Measurements from ENCODE around the gene OR5K1. TPM values are rescaled to one million over a fixed set of nuclear protein-coding genes. Genes with fewer than 3 reads are reported as not detected.

Gene OR5K1
- total and polyA plus RNA-seq, 2 of the 4 experiments (the other 2 are of a cell fraction): not detected

DNA sequence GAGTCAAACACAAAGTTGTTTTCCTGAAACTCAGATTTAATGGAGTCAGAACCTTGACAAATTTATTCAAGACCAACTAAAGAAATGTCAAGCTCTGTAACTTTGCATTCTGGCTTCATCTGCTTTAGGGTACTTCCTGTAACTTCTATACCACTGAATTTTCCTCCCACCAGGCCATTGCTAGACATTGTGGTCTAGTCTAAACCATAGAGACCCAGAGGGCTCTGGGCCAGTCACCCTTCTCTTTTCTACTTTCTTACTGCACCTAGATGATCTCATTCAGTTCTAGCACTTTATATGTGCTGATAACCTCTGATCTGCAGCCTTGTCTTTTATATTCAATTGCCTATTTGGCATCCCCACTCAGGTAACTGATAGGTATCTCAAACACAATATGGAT lies 2.8 kb upstream of the OR5K1 start:
- H3K36me3 ChIP-seq (ENCODE audit: control insufficient read depth, insufficient read depth, low read length): no peaks in the 10 kb centered on the region
- ChIA-PET CTCF (interaction anchor here (0.6 kb wide), 1 partner anchor 19 kb away, joined by 3 read pairs; no protein-coding TSS in a partner anchor), POLR2A (ENCODE audit: unreplicated experiment) (no interaction called here)
- BruUV-seq (replicated peaks): no TSS peak
- no peak overlapping the region for H3K27ac ChIP-seq (ENCODE audit: insufficient read depth, low read length)
- H2BK15ac ChIP-seq (ENCODE audit: low read depth, low read length): no peak overlapping the region
- no peak overlapping the region for H4K8ac ChIP-seq (ENCODE audit: low read depth in 2 of 2, low read length in 2 of 2)
- dilution Hi-C loops (cut with HindIII; ENCODE audit: low sequenced_read_pairs, unreplicated experiment): no loop called here
- no peak overlapping the region for H3K18ac ChIP-seq (ENCODE audit: low read depth, low read length)
- H4K20me1 ChIP-seq (ENCODE audit: insufficient read depth, low read length): no peaks in the 10 kb centered on the region
- no peak overlapping the region for H4K91ac ChIP-seq (ENCODE audit: insufficient read depth, low read depth, low read length)
- H3K79me1 ChIP-seq (ENCODE audit: low read depth in 1 of 2, low read length in 2 of 2): no peaks in the 10 kb centered on the region
- H2AFZ ChIP-seq (replicated peaks; ENCODE audit: low read length, poor library complexity): no peak overlapping the region
- H3K4me1 ChIP-seq (ENCODE audit: control insufficient read depth, insufficient read depth, low read length): no peaks in the 10 kb centered on the region
- H2BK5ac ChIP-seq (ENCODE audit: low read depth, low read length, poor library complexity, severe bottlenecking): no peak overlapping the region
- H3K14ac ChIP-seq (replicated peaks; ENCODE audit: low read depth, low read length): no peak overlapping the region
- H3K4ac ChIP-seq (ENCODE audit: low read depth, low read length): no peak overlapping the region
- TF ChIP-seq, protein P1, sequence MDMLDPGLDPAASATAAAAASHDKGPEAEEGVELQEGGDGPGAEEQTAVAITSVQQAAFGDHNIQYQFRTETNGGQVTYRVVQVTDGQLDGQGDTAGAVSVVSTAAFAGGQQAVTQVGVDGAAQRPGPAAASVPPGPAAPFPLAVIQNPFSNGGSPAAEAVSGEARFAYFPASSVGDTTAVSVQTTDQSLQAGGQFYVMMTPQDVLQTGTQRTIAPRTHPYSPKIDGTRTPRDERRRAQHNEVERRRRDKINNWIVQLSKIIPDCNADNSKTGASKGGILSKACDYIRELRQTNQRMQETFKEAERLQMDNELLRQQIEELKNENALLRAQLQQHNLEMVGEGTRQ (IDR thresholded peaks at IDR 0.05; ENCODE audit: low read depth, low read length): no peak
- TF ChIP-seq RCOR1 (IDR thresholded peaks at IDR 0.05; ENCODE audit: insufficient replicate concordance, low read length) (no peak), CEBPB (IDR thresholded peaks at IDR 0.05; ENCODE audit: low read depth, low read length) (no peak), FOS (IDR thresholded peaks at IDR 0.05; ENCODE audit: low read depth, low read length) (no peak), MAZ (IDR thresholded peaks at IDR 0.05; ENCODE audit: borderline replicate concordance, low read depth, low read length) (no peak), MXI1 (IDR thresholded peaks at IDR 0.05; ENCODE audit: borderline replicate concordance, low read depth, low read length) (no peak), MAFK (IDR thresholded peaks at IDR 0.05; ENCODE audit: low read depth, low read length) (no peak), CHD1 (IDR thresholded peaks at IDR 0.05; ENCODE audit: low read depth, low read length) (no peak), SMC3 (IDR thresholded peaks at IDR 0.05; ENCODE audit: low read depth, low read length) (no peak), BHLHE40 (IDR thresholded peaks at IDR 0.05; ENCODE audit: low read depth, low read length) (no peak), RFX5 (IDR thresholded peaks at IDR 0.05; ENCODE audit: low read depth, low read length) (no peak), POLR2A (IDR thresholded peaks at IDR 0.05; ENCODE audit: low read depth, low read length) (no peak), RAD21 (IDR thresholded peaks at IDR 0.05; ENCODE audit: low read length) (no peak), NFE2L2 (IDR thresholded peaks at IDR 0.05; ENCODE audit: low read depth, low read length) (no peak)
- TF ChIP-seq, protein P2, sequence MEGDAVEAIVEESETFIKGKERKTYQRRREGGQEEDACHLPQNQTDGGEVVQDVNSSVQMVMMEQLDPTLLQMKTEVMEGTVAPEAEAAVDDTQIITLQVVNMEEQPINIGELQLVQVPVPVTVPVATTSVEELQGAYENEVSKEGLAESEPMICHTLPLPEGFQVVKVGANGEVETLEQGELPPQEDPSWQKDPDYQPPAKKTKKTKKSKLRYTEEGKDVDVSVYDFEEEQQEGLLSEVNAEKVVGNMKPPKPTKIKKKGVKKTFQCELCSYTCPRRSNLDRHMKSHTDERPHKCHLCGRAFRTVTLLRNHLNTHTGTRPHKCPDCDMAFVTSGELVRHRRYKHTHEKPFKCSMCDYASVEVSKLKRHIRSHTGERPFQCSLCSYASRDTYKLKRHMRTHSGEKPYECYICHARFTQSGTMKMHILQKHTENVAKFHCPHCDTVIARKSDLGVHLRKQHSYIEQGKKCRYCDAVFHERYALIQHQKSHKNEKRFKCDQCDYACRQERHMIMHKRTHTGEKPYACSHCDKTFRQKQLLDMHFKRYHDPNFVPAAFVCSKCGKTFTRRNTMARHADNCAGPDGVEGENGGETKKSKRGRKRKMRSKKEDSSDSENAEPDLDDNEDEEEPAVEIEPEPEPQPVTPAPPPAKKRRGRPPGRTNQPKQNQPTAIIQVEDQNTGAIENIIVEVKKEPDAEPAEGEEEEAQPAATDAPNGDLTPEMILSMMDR (conservative IDR thresholded peaks at IDR 0.05; ENCODE audit: low read depth, low read length): no peak
- TF ChIP-seq, protein P3, sequence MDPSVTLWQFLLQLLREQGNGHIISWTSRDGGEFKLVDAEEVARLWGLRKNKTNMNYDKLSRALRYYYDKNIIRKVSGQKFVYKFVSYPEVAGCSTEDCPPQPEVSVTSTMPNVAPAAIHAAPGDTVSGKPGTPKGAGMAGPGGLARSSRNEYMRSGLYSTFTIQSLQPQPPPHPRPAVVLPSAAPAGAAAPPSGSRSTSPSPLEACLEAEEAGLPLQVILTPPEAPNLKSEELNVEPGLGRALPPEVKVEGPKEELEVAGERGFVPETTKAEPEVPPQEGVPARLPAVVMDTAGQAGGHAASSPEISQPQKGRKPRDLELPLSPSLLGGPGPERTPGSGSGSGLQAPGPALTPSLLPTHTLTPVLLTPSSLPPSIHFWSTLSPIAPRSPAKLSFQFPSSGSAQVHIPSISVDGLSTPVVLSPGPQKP (IDR thresholded peaks at IDR 0.05; ENCODE audit: borderline replicate concordance, low read depth, low read length): no peak
- H4K5ac ChIP-seq (ENCODE audit: low read depth, low read length): no peak overlapping the region
- no peak overlapping the region for H3K4me2 ChIP-seq (ENCODE audit: low read depth, low read length)
- no peaks in the 10 kb centered on the region for H3K9me1 ChIP-seq (ENCODE audit: insufficient read depth, low read length)
- no peak overlapping the region for H2BK20ac ChIP-seq (ENCODE audit: low read depth, low read length)
- no peak overlapping the region for H3K4me3 ChIP-seq (ENCODE audit: insufficient read depth, low read depth, low read length)
- H3K9ac ChIP-seq (ENCODE audit: low read depth, low read length): no peak overlapping the region
- H3K23ac ChIP-seq (ENCODE audit: low read depth, low read length): no peak overlapping the region
- no peaks in the 10 kb centered on the region for H3K27me3 ChIP-seq (ENCODE audit: control insufficient read depth, insufficient read depth, low read length)
- H3K56ac ChIP-seq (ENCODE audit: extremely low read depth, insufficient read depth, low read length): no peak overlapping the region
- no peak overlapping the region for H2AK9ac ChIP-seq (replicated peaks; ENCODE audit: low read depth, low read length, poor library complexity)
- in situ Hi-C loops (cut with MboI; ENCODE audit: low sequenced_read_pairs): loop anchor here (25.0 kb wide), 1 partner anchor 98 kb away; the partner anchor contains the start of gene OR5K4
- H2BK120ac ChIP-seq (ENCODE audit: low read depth, low read length): no peak overlapping the region
- H2AK5ac ChIP-seq (ENCODE audit: low read depth, low read length): no peak overlapping the region
- intact Hi-C loops (cut with micrococcal nuclease): no loop called here
- no peak for DNase-seq
- no peaks in the 10 kb centered on the region for H3K9me3 ChIP-seq (ENCODE audit: control insufficient read depth, insufficient read depth, low read length)
- ATAC-seq (ENCODE audit: low read depth): no peak
